PC-3 (cell line): Measurements from ENCODE around the gene SPSB1. TPM values are rescaled to one million over a fixed set of nuclear protein-coding genes. Genes with fewer than 3 reads are reported as not detected.

Source experiments
- ATAC-seq: fragments of 200-7000 bp; cut with Tn5 transposase; 2 replicates; pipeline ENCODE4 v1.9.1; 2020; ENCODE audit warnings: mild to moderate bottlenecking, moderate library complexity
- BruUV-seq: library from RNA; stranded (reverse); fragments of 400-500 nt; replicated peaks from 2 replicates; lab custom pipeline; 2021; lab: Mats Ljungman, UMichigan
- CTCF ChIA-PET: fragments of 300-600 bp; sonication (Branson Sonifier 250); formaldehyde crosslinking; loops from one replicate; lab custom pipeline; 2022; ENCODE audit warnings: antibody characterized with exemption; lab: Charles Lee
- POLR2A ChIA-PET: fragments of 300-600 bp; sonication (Branson Sonifier 250); formaldehyde crosslinking; loops from one replicate; lab custom pipeline; 2022; ENCODE audit warnings: antibody characterized with exemption; ENCODE audit not compliant: unreplicated experiment; lab: Charles Lee
- DNase-seq: peaks from one replicate; pipeline ENCODE4 v3.0.0-alpha.2; 2015
- H2AFZ ChIP-seq: fragments of 300-600 bp; sonication (generic); 2 replicates; pipeline ENCODE4 v1.6.0; 2016; ENCODE audit warnings: antibody characterized with exemption, low read length
- H3F3A ChIP-seq: fragments of 300-600 bp; sonication (generic); one replicate; pipeline ENCODE4 v1.6.0; 2017; ENCODE audit warnings: antibody characterized with exemption, low read length, control low read depth, mild to moderate bottlenecking; ENCODE audit not compliant: unreplicated experiment
- H3K27ac ChIP-seq: fragments of 300-600 bp; sonication (generic); 2 replicates; pipeline ENCODE4 v1.5.1; 2016; ENCODE audit warnings: mild to moderate bottlenecking, low read length
- H3K27me3 ChIP-seq: fragments of 300-600 bp; sonication (generic); 2 replicates; pipeline ENCODE4 v1.6.1; 2016; ENCODE audit warnings: low read length, mixed read lengths
- H3K36me3 ChIP-seq: fragments of 300-600 bp; sonication (generic); 2 replicates; pipeline ENCODE4 v1.6.1; 2016; ENCODE audit warnings: low read depth, mixed run types, low read length, mixed read lengths
- H3K4me1 ChIP-seq: fragments of 300-600 bp; sonication (generic); 2 replicates; pipeline ENCODE4 v1.5.1; 2016; ENCODE audit warnings: low read length; ENCODE audit not compliant: insufficient read depth
- H3K4me2 ChIP-seq: fragments of 300-600 bp; sonication (generic); 2 replicates; pipeline ENCODE4 v1.6.0; 2016; ENCODE audit warnings: low read length
- H3K4me3 ChIP-seq: fragments of 300-600 bp; sonication (generic); 2 replicates; pipeline ENCODE4 v1.5.1; 2016; ENCODE audit warnings: mild to moderate bottlenecking, low read length, mixed read lengths
- H3K79me2 ChIP-seq: fragments of 300-600 bp; sonication (generic); 2 replicates; pipeline ENCODE4 v1.6.1; 2017; ENCODE audit warnings: low read length, mixed read lengths
- H3K9ac ChIP-seq: fragments of 300-600 bp; sonication (generic); 2 replicates; pipeline ENCODE4 v1.6.0; 2016; ENCODE audit warnings: mild to moderate bottlenecking, low read length
- H3K9me2 ChIP-seq: fragments of 300-600 bp; sonication (generic); replicated peaks from 2 replicates; pipeline ENCODE4 v1.6.1; 2016; ENCODE audit warnings: mixed run types, low read length, mixed read lengths
- H3K9me3 ChIP-seq: fragments of 300-600 bp; sonication (generic); 2 replicates; pipeline ENCODE4 v1.6.1; 2016; ENCODE audit warnings: low read length, mixed read lengths
- H4K20me1 ChIP-seq: fragments of 300-600 bp; sonication (generic); 2 replicates; pipeline ENCODE4 v1.6.1; 2016; ENCODE audit warnings: low read length, mixed read lengths
- CTCF ChIP-seq: fragments of 300-600 bp; sonication (generic); conservative IDR thresholded peaks from 2 replicates; pipeline ENCODE4 v1.5.1; 2017; ENCODE audit warnings: antibody characterized with exemption, low read depth, mild to moderate bottlenecking, low read length
- EZH2 ChIP-seq: fragments of 300-600 bp; sonication (generic); IDR thresholded peaks from one replicate; pipeline ENCODE4 v1.6.1; 2017; ENCODE audit warnings: antibody characterized with exemption, mild to moderate bottlenecking, low read length; ENCODE audit not compliant: unreplicated experiment
- EZH2phosphoT487 ChIP-seq: fragments of 300-600 bp; sonication (generic); IDR thresholded peaks from 2 replicates; pipeline ENCODE4 v1.6.1; 2018; ENCODE audit warnings: mild to moderate bottlenecking, antibody characterized with exemption, low read length, borderline replicate concordance
- intact Hi-C: fragments of 100-400 bp; cut with micrococcal nuclease; formaldehyde crosslinking; loops from 2 replicates; pipeline ENCODE4 v1.9.0; 2023
- total RNA-seq: library from RNA; depleted of rRNA; stranded (reverse); fragments of >200 nt; gene quantifications from 2 replicates; pipeline ENCODE4 v1.2.3, GENCODE V29; 2014

SPSB1 gene
- total RNA-seq, 1 experiment from 2014 or later, result 18.1 TPM

- Histone ChIP-seq H4K20me1 (peaks cover 9% of the 10 kb centered on the region; the same call in 1 of the 2 replicates), H3F3A (no peaks in the 10 kb centered on the region), H3K27ac (no peak overlapping the region), H3K4me3 (no peak overlapping the region), H3K36me3 (peaks cover 12% of the 10 kb centered on the region), H3K79me2 (peaks cover 35% of the 10 kb centered on the region; the same call in 1 of the 2 replicates), H3K4me2 (no peak overlapping the region), H3K27me3 (no peaks in the 10 kb centered on the region), H3K9me2 (no peaks in the 10 kb centered on the region), H2AFZ (no peak overlapping the region), H3K9me3 (no peaks in the 10 kb centered on the region), H3K9ac (no peak overlapping the region), H3K4me1 (no peaks in the 10 kb centered on the region)
- intact Hi-C loops, result no loop called here
- TF ChIP-seq EZH2phosphoT487, result no peak
- TF ChIP-seq EZH2, result no peak
- TF ChIP-seq CTCF, result no peak
- DNase-seq (no peak), ATAC-seq (no peak)
- POLR2A ChIA-PET, result no interaction called here
- no TSS peak for BruUV-seq
- CTCF ChIA-PET, result no interaction called here
Measured at GRCh38 chr1:9360371-9361064, 67.8 kb downstream of the SPSB1 start.

- H3K4me3 ChIP-seq, result no peak overlapping the region
- ATAC-seq (no peak), DNase-seq (no peak)
- no peak overlapping the region for H2AFZ ChIP-seq
- H3K4me2 ChIP-seq, result no peak overlapping the region
- H3K4me1 ChIP-seq, result no peaks in the 10 kb centered on the region
- H3K9ac ChIP-seq, result no peak overlapping the region
- no peak overlapping the region for H3K27ac ChIP-seq
- intact Hi-C loops, result no loop called here
- no peaks in the 10 kb centered on the region for H3F3A ChIP-seq
- peaks cover 9% of the 10 kb centered on the region; the same call in 1 of the 2 replicates for H4K20me1 ChIP-seq
- no TSS peak for BruUV-seq
- POLR2A ChIA-PET, result no interaction called here
- CTCF ChIA-PET, result no interaction called here
- H3K27me3 ChIP-seq, result no peaks in the 10 kb centered on the region
- no peaks in the 10 kb centered on the region for H3K9me2 ChIP-seq
- H3K9me3 ChIP-seq, result no peaks in the 10 kb centered on the region
- peaks cover 35% of the 10 kb centered on the region; the same call in 1 of the 2 replicates for H3K79me2 ChIP-seq
- H3K36me3 ChIP-seq, result peaks cover under 1% of the 10 kb centered on the region
- no peak for TF ChIP-seq CTCF
- no peak for TF ChIP-seq EZH2phosphoT487
- TF ChIP-seq EZH2, result no peak
Measured at GRCh38 chr1:9361630-9362260, 69.1 kb downstream of the SPSB1 start.

DNA sequence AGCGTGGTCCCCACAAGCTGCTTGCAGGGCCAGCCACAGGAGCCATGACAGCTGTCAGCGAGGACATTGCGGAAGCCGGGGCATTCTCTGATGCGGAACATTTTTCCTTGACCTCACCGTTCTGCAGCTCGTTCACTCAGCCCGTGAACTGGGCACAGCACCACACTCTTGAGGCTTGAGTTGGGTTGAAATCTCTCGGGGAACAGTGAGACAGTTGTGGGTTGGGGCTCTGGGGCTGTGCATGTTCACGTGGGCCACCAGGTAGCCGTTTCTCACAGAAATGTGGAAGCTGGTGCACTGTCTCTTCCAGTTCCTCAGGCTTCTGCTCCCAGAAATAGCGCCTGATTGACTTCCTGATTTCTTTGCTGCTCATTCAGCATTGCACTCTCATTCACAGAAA lies 69.8 kb downstream of the SPSB1 start:
- Histone ChIP-seq H3K9me3 (no peaks in the 10 kb centered on the region), H3K36me3 (no peaks in the 10 kb centered on the region; the same call in 1 of the 2 replicates), H3K9ac (no peak overlapping the region), H2AFZ (no peak overlapping the region), H4K20me1 (peaks cover 9% of the 10 kb centered on the region; the same call in 1 of the 2 replicates), H3K4me2 (no peak overlapping the region), H3K79me2 (peaks cover 35% of the 10 kb centered on the region; the same call in 1 of the 2 replicates), H3K9me2 (no peaks in the 10 kb centered on the region), H3K4me1 (no peaks in the 10 kb centered on the region), H3K27ac (no peak overlapping the region), H3F3A (no peaks in the 10 kb centered on the region), H3K4me3 (no peak overlapping the region), H3K27me3 (no peaks in the 10 kb centered on the region)
- ATAC-seq (no peak), DNase-seq (no peak)
- TF ChIP-seq EZH2 (no peak), EZH2phosphoT487 (no peak), CTCF (no peak)
- intact Hi-C loops, result no loop called here
- POLR2A ChIA-PET, result no interaction called here
- BruUV-seq, result no TSS peak
- CTCF ChIA-PET, result no interaction called here
